Fibroblast of lung (primary cell): ENCODE results near the gene LAPTM5. TPM values are rescaled to one million over a fixed set of nuclear protein-coding genes. Genes with fewer than 3 reads are reported as not detected.
A peak's percentile ranks its signal among the peaks of the same experiment; 100 is the strongest.

Experiments
- DNase-seq, 2 donors: peaks; one replicate each; pipeline versions ENCODE4 v3.0.0 to v3.0.0-alpha.2; 2010; ENCODE audit warnings: low read depth in 2 of 2
- H2AFZ ChIP-seq: 2 replicates; pipeline ENCODE4 v1.5.1; 2012; ENCODE audit warnings: low read length, control low read depth, inconsistent platforms
- H3K27ac ChIP-seq: 2 replicates; pipeline ENCODE4 v1.5.1; 2011; ENCODE audit warnings: low read length, control low read depth; ENCODE audit not compliant: insufficient read depth
- H3K27me3 ChIP-seq: 2 replicates; pipeline ENCODE4 v1.5.1; 2011; ENCODE audit warnings: mild to moderate bottlenecking, low read length; ENCODE audit not compliant: control insufficient read depth, insufficient read depth
- H3K36me3 ChIP-seq: 2 replicates; pipeline ENCODE4 v1.5.1; 2011; ENCODE audit warnings: low read length; ENCODE audit not compliant: control insufficient read depth, insufficient read depth
- H3K4me1 ChIP-seq: 2 replicates; pipeline ENCODE4 v1.5.1; 2011; ENCODE audit warnings: low read length; ENCODE audit not compliant: control insufficient read depth, insufficient read depth; ENCODE audit errors: extremely low read depth
- H3K4me2 ChIP-seq: 2 replicates; pipeline ENCODE4 v1.5.1; 2011; ENCODE audit warnings: low read length, control low read depth; ENCODE audit not compliant: insufficient read depth; ENCODE audit errors: extremely low read depth
- H3K4me3 ChIP-seq, 4 experiments: fragments of 200-600 bp in 1 of 4; sonication (generic) in 1 of 4; replicated peaks in 1 of 4; 2 replicates each; pipeline ENCODE4 v1.5.1; 2011 to 2016; ENCODE audit warnings: low read length in 4 of 4, low read depth in 3 of 4, mild to moderate bottlenecking in 3 of 4, control low read depth in 2 of 4, inconsistent platforms in 1 of 4, mixed read lengths in 1 of 4; ENCODE audit not compliant: insufficient read depth in 1 of 4; ENCODE audit errors: control extremely low read depth in 1 of 4
- H3K79me2 ChIP-seq: 2 replicates; pipeline ENCODE4 v1.5.1; 2012; ENCODE audit warnings: mild to moderate bottlenecking, low read length, inconsistent platforms; ENCODE audit not compliant: control insufficient read depth, insufficient read depth
- H3K9ac ChIP-seq: 2 replicates; pipeline ENCODE4 v1.5.1; 2011; ENCODE audit warnings: mild to moderate bottlenecking, low read length, control low read depth; ENCODE audit not compliant: insufficient read depth
- H3K9me3 ChIP-seq: 2 replicates; pipeline ENCODE4 v1.5.1; 2012; ENCODE audit warnings: low read depth, low read length; ENCODE audit not compliant: control insufficient read depth, insufficient read depth
- H4K20me1 ChIP-seq: 2 replicates; pipeline ENCODE4 v1.5.1; 2011; ENCODE audit warnings: low read length; ENCODE audit not compliant: control insufficient read depth, insufficient read depth; ENCODE audit errors: extremely low read depth
- CTCF ChIP-seq, 2 donors: IDR thresholded peaks in 1 of 2; conservative IDR thresholded peaks in 1 of 2; 1 replicate in 1 of 2; 2 replicates in 1 of 2; pipeline ENCODE4 v1.5.1; 2011 to 2012; ENCODE audit warnings: low read length in 2 of 2, control low read depth in 1 of 2, inconsistent platforms in 1 of 2, low read depth in 1 of 2, mild to moderate bottlenecking in 1 of 2
- EZH2 ChIP-seq: IDR thresholded peaks from 2 replicates; pipeline ENCODE4 v1.5.1; 2012; ENCODE audit warnings: low read length, control low read depth, mild to moderate bottlenecking; ENCODE audit errors: missing control alignments
- polyA plus RNA-seq, 2 donors: library from polyadenylated mRNA; depleted of rRNA in 1 of 2; stranded (reverse) in 1 of 2; unstranded in 1 of 2; fragments of >200 nt; gene quantifications; 2 replicates each; pipeline ENCODE4 v1.2.1, GENCODE V29; 2011 to 2012; ENCODE audit warnings: missing spikeins in 1 of 2
- total RNA-seq: library from RNA; depleted of rRNA; stranded (reverse); fragments of >200 nt; gene quantifications from 2 replicates; pipeline ENCODE4 v1.2.1, GENCODE V29; 2014

Gene LAPTM5
- total and polyA plus RNA-seq, 2 donors (not counting 1 experiment from before 2014, with no cell fraction given) = under 0.01 to 0.32 TPM

DNA sequence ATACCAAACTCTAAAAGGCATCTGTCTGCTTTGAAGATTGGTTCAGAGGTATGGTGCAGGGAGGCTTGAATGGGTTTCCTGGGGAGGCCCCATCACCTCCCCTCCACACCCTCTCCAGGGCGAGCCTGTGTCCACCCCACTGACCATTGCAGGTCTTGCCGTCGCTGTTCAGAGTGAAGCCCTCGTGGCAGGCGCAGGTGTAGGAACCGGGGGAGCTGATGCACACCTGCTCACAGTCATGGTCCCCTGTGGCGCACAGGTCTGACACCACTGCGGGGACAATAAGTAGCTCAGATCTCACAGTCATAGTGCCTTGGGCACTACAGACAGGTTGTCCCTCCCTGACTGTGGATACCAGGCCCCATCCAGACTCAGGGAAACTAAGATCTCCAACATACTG lies 40.9 kb downstream of the LAPTM5 start:
- TF ChIP-seq CTCF (conservative IDR thresholded peaks at IDR 0.05 in 1 of 2, IDR thresholded peaks at IDR 0.05 in 1 of 2; ENCODE audit: low read depth in 1 of 2, low read length in 2 of 2) (no peak), EZH2 (no peak)
- Histone ChIP-seq H3K9me3 (no peaks in the 10 kb centered on the region), H3K27me3 (peaks cover 5% of the 10 kb centered on the region), H3K4me1 (peaks cover 2% of the 10 kb centered on the region), H3K9ac (no peak overlapping the region), H3K27ac (no peak overlapping the region), H3K4me2 (no peak overlapping the region), H4K20me1 (no peaks in the 10 kb centered on the region), H3K79me2 (no peaks in the 10 kb centered on the region), H3K36me3 (no peaks in the 10 kb centered on the region), H2AFZ (no peak overlapping the region), H3K4me3 (no peak overlapping the region)
- DNase-seq = no peak

DNA sequence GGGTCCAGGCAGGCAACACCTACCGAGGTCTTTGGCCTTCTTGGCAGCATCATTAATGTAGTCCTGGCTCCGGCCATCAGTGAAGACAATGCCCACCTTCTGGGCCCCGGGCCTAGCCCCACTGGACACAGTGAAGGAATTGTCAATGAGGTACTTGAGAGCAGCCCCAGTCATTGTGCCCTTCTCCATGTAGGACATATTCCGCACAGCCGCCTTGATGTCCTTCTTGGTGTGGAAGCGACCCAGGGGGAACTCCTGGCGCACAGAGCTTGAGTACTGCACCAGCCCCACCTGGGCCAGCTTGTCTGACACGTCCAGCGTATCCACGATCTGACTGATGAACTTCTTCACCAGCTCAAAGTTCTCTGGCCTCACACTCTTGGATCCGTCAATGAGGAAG lies 41.7 kb downstream of the LAPTM5 start:
- no peak for DNase-seq
- no peaks in the 10 kb centered on the region for H4K20me1 ChIP-seq
- H3K4me3 ChIP-seq = no peak overlapping the region
- no peak overlapping the region for H3K9ac ChIP-seq
- H3K4me1 ChIP-seq = peaks cover 2% of the 10 kb centered on the region
- no peaks in the 10 kb centered on the region for H3K36me3 ChIP-seq
- H3K27ac ChIP-seq = no peak overlapping the region
- H3K4me2 ChIP-seq = no peak overlapping the region
- TF ChIP-seq CTCF (conservative IDR thresholded peaks at IDR 0.05 in 1 of 2, IDR thresholded peaks at IDR 0.05 in 1 of 2; ENCODE audit: low read depth in 1 of 2, low read length in 2 of 2) (no peak), EZH2 (no peak)
- no peaks in the 10 kb centered on the region for H3K9me3 ChIP-seq
- H2AFZ ChIP-seq = no peak overlapping the region
- no peaks in the 10 kb centered on the region for H3K79me2 ChIP-seq
- peaks cover 5% of the 10 kb centered on the region for H3K27me3 ChIP-seq

DNA sequence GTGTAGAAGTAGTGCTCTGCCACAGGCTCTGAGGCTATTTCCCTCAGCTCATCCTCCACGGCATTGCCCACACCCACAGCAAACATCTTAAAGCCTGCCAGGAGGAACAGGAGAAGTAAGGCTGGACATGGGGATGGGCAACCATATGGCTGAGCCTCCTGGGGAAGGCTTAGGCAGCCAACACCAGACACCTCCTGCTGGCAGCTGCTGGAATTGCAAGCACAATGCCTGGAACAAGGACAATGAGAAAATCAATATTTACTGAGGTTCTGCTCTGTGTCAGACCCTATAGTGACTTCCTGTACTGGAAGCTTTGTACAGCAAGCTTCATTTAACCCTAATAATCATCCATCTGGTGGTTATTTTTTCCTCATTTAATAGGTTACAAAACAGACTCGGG lies 42.4 kb downstream of the LAPTM5 start:
- TF ChIP-seq CTCF (conservative IDR thresholded peaks at IDR 0.05 in 1 of 2, IDR thresholded peaks at IDR 0.05 in 1 of 2; ENCODE audit: low read depth in 1 of 2, low read length in 2 of 2) (peak; percentile 36 to 51), EZH2 (no peak)
- Histone ChIP-seq H3K9me3 (no peaks in the 10 kb centered on the region), H4K20me1 (no peaks in the 10 kb centered on the region), H2AFZ (no peak overlapping the region), H3K9ac (no peak overlapping the region), H3K36me3 (no peaks in the 10 kb centered on the region), H3K4me3 (no peak overlapping the region), H3K4me2 (no peak overlapping the region), H3K27me3 (peaks cover 5% of the 10 kb centered on the region), H3K4me1 (peaks cover 2% of the 10 kb centered on the region), H3K79me2 (no peaks in the 10 kb centered on the region), H3K27ac (no peak overlapping the region)
- DNase-seq = no peak
